HG03135 (cell line): ENCODE measurements around the gene TRPM8.

Experiments used
- ATAC-seq: cut with Tn5 transposase; IDR thresholded peaks from one replicate; pipeline ENCODE4 v1.9.1; 2021; ENCODE audit warnings: mild to moderate bottlenecking, moderate library complexity; ENCODE audit not compliant: unreplicated experiment

TRPM8 gene

GRCh38 chr2:233996461-233996860 lies 79.3 kb downstream of the TRPM8 start:
- ATAC-seq = no peak

GRCh38 chr2:233997707-233998106 lies 80.5 kb downstream of the TRPM8 start:
- ATAC-seq = no peak

- ATAC-seq = no peak
These were observed 82.0 kb downstream of the TRPM8 start for GRCh38 chr2:233999182-233999581.

DNA sequence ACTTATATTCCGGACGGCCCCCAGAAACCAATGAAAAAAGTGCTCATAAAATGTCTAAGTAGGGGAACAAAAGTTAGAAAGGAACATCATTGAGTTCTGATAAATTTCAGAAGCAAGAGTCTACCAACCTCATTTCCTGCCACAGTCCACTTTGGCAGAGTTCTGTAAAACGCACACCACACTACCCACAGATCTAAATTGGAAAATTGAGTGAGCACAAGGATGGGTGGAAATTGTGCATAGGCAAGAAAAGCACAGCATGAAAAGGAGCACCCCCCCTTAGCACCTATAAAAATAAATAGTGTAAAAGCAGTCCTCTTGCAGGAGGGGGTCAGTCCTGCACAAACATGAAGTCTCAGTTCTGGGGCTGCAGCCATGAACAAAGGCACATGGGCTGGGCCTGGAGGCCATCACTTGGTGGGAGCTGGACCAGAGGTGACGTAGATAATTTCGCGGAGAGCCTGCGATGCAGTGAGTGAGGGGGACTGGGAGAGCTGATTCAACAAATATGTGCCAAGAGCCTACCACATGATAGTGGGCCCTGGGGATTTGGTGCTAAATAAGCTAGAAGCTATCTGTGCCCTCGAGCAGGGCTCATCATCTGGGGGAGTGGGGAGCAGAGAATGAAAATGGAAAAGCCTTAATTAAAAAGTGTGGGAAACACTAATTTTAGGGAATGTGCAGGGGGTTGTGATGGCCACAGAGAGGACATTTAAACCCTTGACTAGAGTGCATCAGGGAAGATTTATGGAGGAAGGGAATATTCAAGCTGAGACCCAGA lies 84.4 kb downstream of the TRPM8 start:
- no peak for ATAC-seq

- ATAC-seq = no peak
These were observed 85.1 kb downstream of the TRPM8 start for GRCh38 chr2:234002281-234002680.

DNA sequence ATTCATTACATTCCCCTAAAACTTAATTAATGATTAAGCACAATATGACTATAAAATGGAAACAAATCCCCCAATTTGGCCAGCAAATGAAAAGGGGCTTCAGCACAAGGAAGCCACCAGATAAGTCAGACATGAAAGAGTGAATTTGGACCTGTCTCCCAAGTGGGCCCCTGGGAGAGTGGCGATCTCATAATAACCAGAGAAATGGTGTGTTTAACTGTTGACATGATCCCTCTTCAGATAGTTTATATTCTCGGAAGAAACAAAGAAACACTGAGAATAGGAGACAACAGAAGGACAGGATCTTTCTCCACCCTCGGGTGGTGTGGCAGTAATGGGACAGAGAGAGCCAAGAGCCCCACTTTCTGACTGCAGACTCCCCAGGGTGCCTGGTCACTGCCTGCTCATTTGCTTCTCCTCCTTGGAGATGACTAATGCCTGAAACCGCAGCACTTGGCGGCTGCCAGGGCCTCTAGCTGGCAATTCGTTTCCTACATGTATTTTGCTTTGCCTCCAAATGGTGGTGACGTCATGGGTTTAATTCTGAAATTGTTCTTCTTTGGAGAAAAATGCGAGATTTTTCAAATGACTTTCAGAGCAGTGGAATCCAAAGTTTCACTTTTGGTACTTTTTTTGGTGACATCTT lies 86.9 kb downstream of the TRPM8 start:
- no peak for ATAC-seq

GRCh38 chr2:234005126-234005525 lies 88.0 kb downstream of the TRPM8 start:
- no peak for ATAC-seq

DNA sequence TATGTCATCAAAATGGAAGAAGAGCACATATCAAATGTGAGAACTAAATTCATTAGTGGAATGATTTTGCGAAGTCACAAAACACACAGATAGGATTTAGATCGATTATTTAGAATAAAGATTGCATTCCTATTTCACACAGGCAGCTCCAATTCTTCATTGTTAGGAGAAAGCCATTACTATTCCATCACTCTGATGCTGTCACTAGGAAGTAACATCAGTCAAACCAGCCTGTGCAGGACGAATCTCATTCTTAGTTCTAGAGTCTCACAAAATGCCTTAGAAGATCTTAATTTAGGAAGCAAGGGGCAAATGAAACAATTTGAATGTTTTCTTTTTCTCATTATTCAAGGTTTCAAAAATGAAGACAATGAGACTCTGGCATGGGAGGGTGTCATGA lies 89.3 kb downstream of the TRPM8 start:
- no peak for ATAC-seq

GRCh38 chr2:234014427-234014826 lies 97.3 kb downstream of the TRPM8 start:
- ATAC-seq = no peak

- no peak for ATAC-seq
These were observed 98.7 kb downstream of the TRPM8 start for GRCh38 chr2:234015861-234016260.

DNA sequence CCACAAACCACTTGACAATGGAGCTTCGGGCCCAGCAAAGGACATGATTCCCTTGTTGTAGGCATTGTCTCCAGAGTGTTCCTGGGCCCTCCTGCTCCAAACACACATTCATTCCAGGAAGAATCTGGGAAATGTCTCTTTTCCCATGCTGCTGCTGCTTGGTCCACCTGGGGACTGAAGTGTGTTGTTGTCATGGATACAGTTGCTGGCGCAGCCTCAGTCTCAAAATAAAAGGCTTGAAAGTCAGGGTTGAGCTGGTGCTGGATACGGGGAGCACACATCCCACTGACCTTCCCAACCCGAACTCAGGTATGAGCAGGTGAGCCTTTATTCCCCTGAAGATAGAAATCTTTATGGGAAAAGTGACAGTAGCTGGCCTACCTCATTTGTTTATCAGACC lies 102.7 kb downstream of the TRPM8 start:
- no peak for ATAC-seq

DNA sequence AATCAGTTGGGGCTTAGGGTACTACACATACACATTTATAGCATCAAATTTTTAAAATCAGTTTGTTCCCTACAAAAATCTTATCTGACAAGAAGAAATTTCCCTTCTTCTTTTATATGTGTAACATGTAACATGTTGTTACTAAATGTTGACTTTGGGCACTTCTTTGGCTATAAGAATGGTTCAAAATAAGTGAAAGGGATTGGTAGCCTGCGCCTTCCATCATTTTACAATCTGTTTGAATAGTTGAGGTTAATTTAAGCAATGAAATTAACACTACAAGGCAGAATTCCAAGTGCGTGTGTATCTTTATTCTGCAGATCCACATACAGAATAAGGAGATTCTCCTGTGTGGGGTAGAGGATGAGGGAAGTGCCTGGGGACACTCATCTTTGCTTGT lies 103.2 kb downstream of the TRPM8 start:
- no peak for ATAC-seq

DNA sequence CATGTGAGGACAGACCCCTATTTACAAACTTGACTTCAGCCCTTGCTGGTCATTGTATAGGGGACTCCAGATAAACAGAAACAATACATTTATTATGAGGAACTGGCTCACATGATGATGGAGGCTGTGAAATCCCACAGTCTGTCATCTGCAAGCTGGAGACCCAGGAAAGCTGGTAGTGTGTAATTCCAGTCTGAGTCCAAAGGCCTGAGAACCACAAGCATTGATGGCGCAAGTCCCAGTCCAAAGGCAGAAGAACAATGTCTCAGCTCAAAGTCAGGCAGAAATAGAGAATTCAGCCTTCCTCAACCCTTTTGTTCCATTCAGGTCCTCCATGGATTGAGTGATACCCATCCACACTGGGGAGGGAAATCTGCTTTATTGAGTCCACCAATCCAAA lies 105.3 kb downstream of the TRPM8 start:
- no peak for ATAC-seq

- ATAC-seq = no peak
These were observed 107.1 kb downstream of the TRPM8 start for GRCh38 chr2:234024304-234024703.

GRCh38 chr2:234025466-234025865 lies 108.3 kb downstream of the TRPM8 start:
- ATAC-seq = no peak

DNA sequence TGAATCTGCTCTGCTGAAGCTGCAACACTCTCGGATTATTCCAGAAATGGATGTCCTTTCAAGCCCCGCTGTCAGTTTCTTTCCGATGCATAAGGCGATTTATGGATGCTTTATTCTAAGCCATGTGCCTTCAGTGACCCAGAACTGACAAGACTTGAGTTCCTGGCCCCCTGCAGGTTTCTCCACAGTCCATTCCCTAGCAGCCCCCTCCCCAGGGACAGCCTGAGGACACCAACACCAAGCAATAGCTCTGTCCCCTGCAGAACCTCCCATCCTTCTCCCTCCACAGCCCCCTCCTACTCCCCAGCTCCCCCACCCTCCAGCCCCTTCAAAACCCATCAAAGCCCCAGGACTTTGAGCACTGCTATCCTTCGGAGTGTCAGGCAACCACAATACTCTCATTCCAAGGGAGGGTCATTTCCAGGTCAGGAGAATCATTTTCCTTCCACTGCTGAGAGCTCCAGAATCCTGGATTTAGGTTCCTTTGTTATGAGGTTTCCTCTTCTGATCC lies 108.8 kb downstream of the TRPM8 start:
- ATAC-seq = no peak

- ATAC-seq = no peak
These were observed 109.6 kb downstream of the TRPM8 start for GRCh38 chr2:234026693-234027254.

GRCh38 chr2:234027641-234028040 lies 110.5 kb downstream of the TRPM8 start:
- ATAC-seq = no peak

- no peak for ATAC-seq
These were observed 112.1 kb downstream of the TRPM8 start for GRCh38 chr2:234029150-234029733.

DNA sequence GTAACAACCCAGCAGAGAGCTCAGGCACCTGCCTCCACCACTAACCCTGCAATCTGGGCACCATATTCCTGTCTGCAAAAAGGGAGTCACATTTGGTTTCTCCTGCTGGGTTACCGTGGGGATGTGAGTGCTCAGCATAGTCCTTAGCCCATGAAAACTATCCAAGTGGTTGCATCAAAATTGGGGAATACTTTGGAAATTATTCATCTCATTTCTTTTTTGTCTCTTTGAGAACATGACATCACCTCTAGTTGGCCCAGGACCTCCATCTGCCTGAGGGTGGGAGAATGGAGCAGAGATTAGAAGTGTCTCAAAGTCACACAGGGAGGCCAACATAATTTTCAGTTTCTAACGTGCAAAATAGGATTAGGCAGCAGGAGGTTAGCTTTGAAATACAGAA lies 114.0 kb downstream of the TRPM8 start:
- ATAC-seq = no peak

GRCh38 chr2:234032279-234032856 lies 115.2 kb downstream of the TRPM8 start:
- no peak for ATAC-seq
